Measurements from ENCODE around the gene NPR1.

Gene NPR1

DNA sequence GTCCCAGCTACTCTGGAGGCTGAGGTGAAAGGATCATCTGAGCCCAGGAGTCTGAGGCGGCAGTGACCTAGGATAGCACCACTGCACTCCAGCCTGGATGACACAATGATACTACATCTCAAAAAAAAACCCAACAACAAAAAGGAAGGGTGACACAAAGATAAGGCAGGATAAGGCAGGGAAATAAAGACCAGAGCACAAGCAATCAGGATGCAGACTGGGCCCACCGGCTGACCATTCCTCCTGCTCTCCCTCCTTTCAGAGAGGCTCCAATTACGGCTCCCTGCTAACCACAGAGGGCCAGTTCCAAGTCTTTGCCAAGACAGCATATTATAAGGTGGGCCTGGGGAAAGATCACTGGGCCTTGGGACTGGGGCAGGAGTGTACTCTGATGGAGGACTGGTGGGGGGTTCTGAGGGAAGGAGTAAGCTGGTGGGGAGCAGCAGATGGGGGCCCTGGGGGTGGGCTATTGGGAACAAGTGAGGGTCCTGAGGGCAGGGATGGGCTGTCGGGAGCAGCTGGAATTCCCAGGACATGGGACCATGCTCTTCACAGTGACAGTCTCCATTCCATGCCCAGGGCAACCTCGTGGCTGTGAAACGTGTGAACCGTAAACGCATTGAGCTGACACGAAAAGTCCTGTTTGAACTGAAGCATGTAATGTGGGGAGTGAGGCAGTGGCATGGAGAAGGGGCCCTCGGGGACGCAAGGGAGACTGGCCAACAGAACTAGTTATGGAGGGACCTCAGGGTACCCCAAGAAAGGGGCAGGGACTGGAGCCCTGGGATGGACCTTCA lies 7.3 kb downstream of the NPR1 start:
- POLR2A ChIA-PET (ENCODE audit: low non-redundant PET): interaction anchor here (0.6 kb wide), 1 partner anchor 47 kb away, joined by 8 read pairs; no protein-coding TSS in a partner anchor
- no peak overlapping the region for H3K27ac ChIP-seq
- TF ChIP-seq CTCF (conservative IDR thresholded peaks at IDR 0.05; ENCODE audit: low read depth): no peak
- no peak for DNase-seq (ENCODE audit: low spot score)
- CTCF ChIA-PET: no interaction called here

GRCh38 chr1:153687346-153688125 lies 9.0 kb downstream of the NPR1 start:
- CTCF ChIA-PET: interaction anchor here (0.6 to 1.3 kb wide), 2 partner anchors 9 to 457 kb away, joined by 3 to 5 read pairs; partner anchors contain the start of gene NPR1

GRCh38 chr1:153688276-153688675 lies 9.8 kb downstream of the NPR1 start:
- ChIA-PET CTCF (no interaction called here), POLR2A (ENCODE audit: low non-redundant PET) (no interaction called here)
- TF ChIP-seq CTCF (conservative IDR thresholded peaks at IDR 0.05; ENCODE audit: low read depth): no peak
- H3K27ac ChIP-seq: no peak overlapping the region
- DNase-seq (ENCODE audit: low spot score): no peak

More at GRCh38 chr1:153687346-153688125, 9.0 kb downstream of the NPR1 start:
- POLR2A ChIA-PET (ENCODE audit: low non-redundant PET): no interaction called here
- H3K27ac ChIP-seq: no peak overlapping the region
- TF ChIP-seq CTCF (conservative IDR thresholded peaks at IDR 0.05; ENCODE audit: low read depth): no peak
- no peak for DNase-seq (ENCODE audit: low spot score)

GRCh38 chr1:153688736-153689328 lies 10.3 kb downstream of the NPR1 start:
- H3K27ac ChIP-seq: no peak overlapping the region
- TF ChIP-seq CTCF (conservative IDR thresholded peaks at IDR 0.05; ENCODE audit: low read depth): no peak
- POLR2A ChIA-PET (ENCODE audit: low non-redundant PET): no interaction called here
- CTCF ChIA-PET: no interaction called here
- no peak for DNase-seq (ENCODE audit: low spot score)

- CTCF ChIA-PET: no interaction called here
- H3K27ac ChIP-seq: no peak overlapping the region
- TF ChIP-seq CTCF (conservative IDR thresholded peaks at IDR 0.05; ENCODE audit: low read depth): no peak
- DNase-seq (ENCODE audit: low spot score): no peak
- POLR2A ChIA-PET (ENCODE audit: low non-redundant PET): no interaction called here
These were observed 15.0 kb downstream of the NPR1 start for GRCh38 chr1:153693466-153693865.

- POLR2A ChIA-PET (ENCODE audit: low non-redundant PET): no interaction called here
- no peak for TF ChIP-seq CTCF (conservative IDR thresholded peaks at IDR 0.05; ENCODE audit: low read depth)
- H3K27ac ChIP-seq: no peak overlapping the region
- CTCF ChIA-PET: interaction anchor here (0.7 kb wide), 1 partner anchor 414 kb away, joined by 4 read pairs; no protein-coding TSS in a partner anchor
- no peak for DNase-seq (ENCODE audit: low spot score)
These were observed 18.3 kb downstream of the NPR1 start for GRCh38 chr1:153696741-153697140.

Measured in RWPE1 (cell line).